Measurements from ENCODE around the gene RNF41.

Gene RNF41

DNA sequence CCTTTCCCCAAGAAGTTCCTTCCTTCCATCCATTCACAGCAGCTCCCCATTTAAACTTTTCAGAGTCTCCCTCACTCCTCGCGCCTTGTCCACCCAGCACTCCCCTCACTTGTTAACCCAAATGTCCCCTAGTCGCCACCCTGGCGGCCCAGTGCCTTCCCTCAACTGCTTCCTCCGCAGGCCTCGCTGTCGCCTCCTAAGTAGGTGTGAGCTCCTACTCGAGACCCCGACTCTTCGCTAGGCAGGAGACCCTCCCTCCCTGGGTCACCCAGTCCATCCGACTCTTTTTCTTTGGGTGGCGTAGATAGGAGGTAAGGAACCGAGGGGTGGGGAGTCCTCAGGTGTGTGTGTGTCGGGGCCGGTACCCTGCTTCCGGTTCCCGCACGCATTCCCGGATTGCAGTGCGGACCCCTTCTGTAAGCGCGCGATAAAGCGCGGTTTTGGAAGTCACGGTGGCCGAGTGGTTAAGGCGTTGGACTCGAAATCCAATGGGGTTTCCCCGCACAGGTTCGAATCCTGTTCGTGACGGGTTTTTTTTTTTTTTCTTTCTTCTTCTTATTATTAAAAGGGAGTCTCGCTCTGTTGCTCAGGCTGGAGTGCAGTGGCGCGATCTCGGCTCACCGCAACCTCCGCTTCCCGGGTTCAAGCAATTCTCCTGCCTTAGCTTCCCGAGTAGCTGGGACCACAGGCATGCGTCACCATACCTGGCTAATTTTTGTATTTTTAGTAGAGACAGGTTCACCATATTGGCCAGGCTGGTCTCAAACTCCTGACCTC is 31.6 kb downstream of the RNF41 start:
- in situ Hi-C loops (cut with HindIII; ENCODE audit: low pct_ligation_motif_present, low pct_unique_long_range_greater_than_20kb, low sequenced_read_pairs), result loop anchor here (5.0 kb wide), 1 partner anchor 73 kb away; the partner anchor contains the start of genes RPL41 and ZC3H10
- peak; percentile 93 for DNase-seq

DNA sequence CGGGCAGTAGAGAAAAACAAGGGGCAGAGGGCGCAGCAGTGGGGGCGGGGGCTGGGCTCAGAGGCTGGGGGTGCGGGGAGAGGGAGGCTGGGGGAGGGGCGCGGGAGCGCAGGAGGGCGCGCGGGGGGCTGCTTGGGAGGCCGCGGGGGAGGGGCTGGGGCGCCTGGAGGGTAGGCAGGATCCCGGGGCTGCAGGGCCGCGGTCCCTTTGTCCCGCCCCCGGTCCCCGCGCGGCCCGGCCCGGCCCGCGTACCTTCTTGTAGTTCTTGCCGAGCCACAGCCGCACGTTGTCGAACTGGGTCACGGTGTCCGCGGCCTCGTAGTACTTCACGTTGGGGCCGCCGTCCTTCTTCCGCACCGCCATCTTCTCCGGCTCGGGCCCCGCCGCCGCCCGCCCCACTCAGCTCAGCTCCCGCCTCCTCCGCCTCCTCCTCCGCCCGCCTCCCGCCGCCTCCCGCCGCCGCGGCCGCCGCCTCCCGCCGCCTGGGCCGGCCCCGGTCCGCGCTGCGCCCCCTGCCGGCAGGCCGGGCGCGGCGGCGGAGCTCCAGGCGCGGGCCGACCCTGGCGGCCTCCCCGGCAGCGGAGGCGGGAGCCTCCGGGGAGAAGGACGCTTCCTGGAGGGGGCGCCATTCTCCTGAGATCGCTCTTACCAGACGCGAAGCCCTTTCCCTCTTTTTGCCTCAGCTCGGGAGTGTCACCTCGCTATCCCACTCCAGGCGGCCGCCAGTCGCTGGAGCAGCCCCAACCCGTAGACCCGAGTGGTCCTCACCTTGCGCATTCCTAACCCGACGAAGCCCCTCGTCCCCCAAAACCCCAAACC is 32.4 kb downstream of the RNF41 start, which contains the start of gene SMARCC2:
SMARCC2 (minus strand) TSS at position 385 of the 819 bp plus-strand sequence; CDS start at position 363, 22 bp downstream.
- in situ Hi-C loops (cut with HindIII; ENCODE audit: low pct_ligation_motif_present, low pct_unique_long_range_greater_than_20kb, low sequenced_read_pairs), result loop anchor here (5.0 kb wide), 1 partner anchor 72 kb away; the partner anchor contains the start of genes RPL41 and ZC3H10
- peak; percentile 96 for DNase-seq

DNA sequence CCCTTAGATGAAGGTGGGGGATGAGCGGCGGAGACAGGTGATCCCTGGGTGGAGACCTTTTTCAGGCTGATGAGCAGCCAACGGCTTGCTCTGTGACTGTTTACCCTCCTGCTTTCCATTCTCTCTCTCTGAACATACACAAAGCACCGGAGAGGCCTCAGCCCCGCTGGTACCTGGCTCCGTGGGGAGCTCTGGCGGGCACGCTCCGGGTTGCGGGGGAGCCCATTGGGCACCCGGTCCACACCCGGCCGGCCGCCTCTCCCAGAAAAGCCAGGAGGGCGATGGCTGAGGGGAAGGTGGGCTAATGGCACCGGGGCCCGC is 33.0 kb downstream of the RNF41 start:
- no peak for DNase-seq
- in situ Hi-C loops (cut with HindIII; ENCODE audit: low pct_ligation_motif_present, low pct_unique_long_range_greater_than_20kb, low sequenced_read_pairs), result loop anchor here (5.0 kb wide), 1 partner anchor 71 kb away; the partner anchor contains the start of genes RPL41 and ZC3H10

DNA sequence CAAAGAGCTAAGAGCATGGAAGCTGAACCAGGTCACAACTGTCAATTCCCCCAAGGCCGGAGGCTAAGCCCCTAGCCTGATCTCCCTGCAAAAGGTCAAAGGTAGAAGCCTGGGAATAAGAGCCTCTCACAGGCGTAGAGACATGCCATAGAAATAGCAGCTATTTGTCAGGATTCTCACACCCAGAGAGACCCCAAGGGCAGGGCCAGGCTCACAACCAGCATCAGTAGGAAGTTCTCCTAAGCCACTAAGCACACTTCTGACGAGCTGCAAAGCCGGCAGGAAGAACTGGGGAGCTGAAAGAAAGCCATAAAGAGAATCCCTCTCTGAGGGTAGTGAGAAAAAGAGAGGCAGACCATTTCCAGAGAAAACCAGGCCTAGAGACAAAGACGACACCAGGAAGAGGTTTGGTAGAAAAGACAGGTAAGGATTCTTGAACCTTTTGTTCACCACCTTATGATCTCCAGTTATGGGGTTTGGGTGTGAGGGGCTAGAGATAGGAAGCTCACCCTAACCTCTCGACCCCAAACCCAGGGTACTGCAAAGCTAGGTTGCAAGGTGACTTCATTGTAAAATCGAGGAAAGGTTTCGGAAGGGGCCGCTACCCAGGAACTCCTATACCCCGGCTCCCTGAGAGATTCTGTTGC is 33.5 kb downstream of the RNF41 start:
- DNase-seq, result no peak
- in situ Hi-C loops (cut with HindIII; ENCODE audit: low pct_ligation_motif_present, low pct_unique_long_range_greater_than_20kb, low sequenced_read_pairs), result loop anchor here (5.0 kb wide), 1 partner anchor 71 kb away; the partner anchor contains the start of genes RPL41 and ZC3H10

DNA sequence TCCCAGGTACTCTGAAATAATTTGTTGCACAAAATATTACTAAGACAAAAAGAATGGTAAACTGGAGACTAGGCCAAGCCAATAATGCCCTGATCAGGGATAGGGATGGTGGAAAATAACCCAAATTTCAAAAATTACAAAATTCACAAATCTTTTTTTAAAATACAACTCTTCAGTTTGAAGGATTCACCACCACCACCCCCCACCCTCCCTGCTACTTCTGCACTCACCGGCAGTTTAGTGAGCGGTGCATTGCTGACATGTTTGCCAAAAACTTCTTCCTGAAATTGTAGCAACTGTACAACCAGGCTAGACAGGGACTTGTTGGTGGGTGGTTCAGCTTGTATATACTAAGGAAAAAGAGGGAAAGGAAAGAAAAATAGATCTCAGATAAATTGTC is 34.8 kb downstream of the RNF41 start:
- in situ Hi-C loops (cut with HindIII; ENCODE audit: low pct_ligation_motif_present, low pct_unique_long_range_greater_than_20kb, low sequenced_read_pairs), result loop anchor here (5.0 kb wide), 1 partner anchor 70 kb away; the partner anchor contains the start of genes RPL41 and ZC3H10
- DNase-seq, result no peak

DNA sequence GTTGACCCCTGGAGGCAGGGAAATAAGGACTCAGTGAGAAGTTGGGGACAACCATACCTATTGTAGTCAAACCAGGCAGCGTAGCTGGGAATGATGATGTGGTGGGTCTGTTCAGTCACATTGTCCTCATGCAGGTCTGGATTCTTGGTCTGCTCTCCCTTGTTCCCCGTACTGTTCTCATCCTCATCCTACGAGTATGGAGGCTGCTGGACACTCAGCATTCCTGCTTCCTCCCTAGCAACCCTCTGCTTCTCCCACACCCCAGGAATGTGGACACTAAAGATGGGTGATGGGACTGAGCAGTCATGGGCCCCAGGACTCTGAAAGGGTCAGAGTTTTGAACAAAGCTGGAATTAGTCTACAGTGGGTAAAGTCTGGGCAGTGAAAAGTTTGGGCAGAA is 43.4 kb downstream of the RNF41 start:
- DNase-seq, result no peak
- in situ Hi-C loops (cut with HindIII; ENCODE audit: low pct_ligation_motif_present, low pct_unique_long_range_greater_than_20kb, low sequenced_read_pairs), result no loop called here

DNA sequence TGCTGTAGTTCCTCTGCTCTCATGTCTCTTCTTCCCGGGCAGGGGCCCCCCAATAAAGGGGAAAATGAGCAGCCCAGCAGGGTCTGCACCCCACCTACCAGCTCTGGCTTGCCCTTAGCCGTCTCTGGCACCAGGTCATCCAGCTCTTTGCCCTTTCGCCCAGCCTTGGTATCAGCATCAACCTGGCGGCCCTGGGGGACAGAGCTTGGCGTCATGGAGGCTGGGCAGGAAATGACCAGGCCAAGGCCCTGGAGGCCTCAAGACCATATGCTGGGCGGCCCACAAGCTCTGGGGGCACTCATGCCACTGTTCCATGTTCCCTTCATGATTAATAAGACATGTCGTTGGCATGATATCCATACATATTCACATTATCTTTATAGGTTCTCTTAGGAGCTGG is 48.9 kb downstream of the RNF41 start:
- in situ Hi-C loops (cut with HindIII; ENCODE audit: low pct_ligation_motif_present, low pct_unique_long_range_greater_than_20kb, low sequenced_read_pairs), result no loop called here
- no peak for DNase-seq

DNA sequence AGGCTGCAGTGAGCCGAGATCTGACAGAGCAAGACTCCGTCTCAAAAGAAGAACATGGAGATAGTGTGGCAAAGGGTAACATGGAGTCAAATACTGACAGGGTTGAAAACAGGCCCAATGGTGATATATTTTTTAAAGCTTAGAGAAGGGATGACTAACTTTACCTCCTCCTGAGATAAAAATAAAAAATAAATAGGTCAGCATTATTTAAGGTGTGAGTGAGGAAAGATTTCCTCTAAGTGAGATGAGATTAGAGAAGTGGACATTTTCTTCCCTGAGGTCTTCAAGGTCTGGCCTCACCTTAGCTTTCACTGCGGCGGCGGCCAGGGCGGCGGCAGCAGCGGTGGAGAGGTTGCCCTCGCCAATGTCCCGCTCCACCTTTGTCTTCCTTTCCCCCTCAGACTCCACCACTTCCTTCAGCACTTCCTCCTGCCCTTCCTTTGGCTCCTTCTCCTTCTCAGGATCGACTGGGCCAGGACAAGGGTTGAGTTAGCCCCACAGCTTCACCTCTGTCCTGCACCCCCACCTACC is 52.4 kb downstream of the RNF41 start:
- in situ Hi-C loops (cut with HindIII; ENCODE audit: low pct_ligation_motif_present, low pct_unique_long_range_greater_than_20kb, low sequenced_read_pairs), result no loop called here

DNA sequence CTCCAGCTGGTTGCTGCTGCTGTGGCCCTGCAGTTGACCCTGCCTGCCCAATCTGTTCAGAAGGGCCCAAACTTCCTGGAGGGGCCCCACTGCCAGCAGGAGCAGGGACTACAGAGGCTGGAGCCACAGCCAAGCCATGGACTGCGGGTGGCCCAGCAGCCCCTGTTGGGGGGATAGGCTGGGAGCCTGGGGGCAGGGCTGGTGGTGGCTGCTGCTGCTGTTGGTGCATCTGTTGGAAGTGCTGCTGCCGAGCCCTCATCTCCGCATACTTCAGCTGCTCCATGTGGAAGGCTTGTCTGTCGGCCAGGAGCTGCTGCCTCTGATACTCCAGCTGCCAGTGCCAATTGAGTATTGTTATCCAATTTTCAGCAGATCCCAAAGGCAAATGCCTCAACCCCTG is 56.4 kb downstream of the RNF41 start:
- DNase-seq, result no peak
- in situ Hi-C loops (cut with HindIII; ENCODE audit: low pct_ligation_motif_present, low pct_unique_long_range_greater_than_20kb, low sequenced_read_pairs), result no loop called here

More for the DNA sequence above, 52.4 kb downstream of the RNF41 start:
- no peak for DNase-seq

DNA sequence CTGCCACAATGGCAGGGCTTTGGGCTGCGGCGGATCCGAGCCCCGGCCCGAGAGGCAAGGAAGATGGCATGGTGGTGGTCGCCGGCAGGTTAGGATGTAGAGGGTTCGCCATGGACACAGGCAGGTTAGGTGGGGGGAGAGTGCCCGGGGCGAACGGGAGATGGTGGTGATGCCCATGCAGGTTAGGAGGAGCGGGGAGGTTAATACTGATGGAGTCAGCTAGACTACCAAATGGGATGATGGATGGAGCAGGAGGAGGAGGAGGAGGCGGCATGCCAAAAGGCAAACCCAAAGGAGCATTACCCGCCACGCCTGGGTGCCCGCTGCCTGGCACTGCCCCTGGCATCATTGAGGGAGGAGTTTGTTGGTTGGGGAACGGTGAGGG is 57.4 kb downstream of the RNF41 start:
- DNase-seq, result no peak
- in situ Hi-C loops (cut with HindIII; ENCODE audit: low pct_ligation_motif_present, low pct_unique_long_range_greater_than_20kb, low sequenced_read_pairs), result no loop called here

DNA sequence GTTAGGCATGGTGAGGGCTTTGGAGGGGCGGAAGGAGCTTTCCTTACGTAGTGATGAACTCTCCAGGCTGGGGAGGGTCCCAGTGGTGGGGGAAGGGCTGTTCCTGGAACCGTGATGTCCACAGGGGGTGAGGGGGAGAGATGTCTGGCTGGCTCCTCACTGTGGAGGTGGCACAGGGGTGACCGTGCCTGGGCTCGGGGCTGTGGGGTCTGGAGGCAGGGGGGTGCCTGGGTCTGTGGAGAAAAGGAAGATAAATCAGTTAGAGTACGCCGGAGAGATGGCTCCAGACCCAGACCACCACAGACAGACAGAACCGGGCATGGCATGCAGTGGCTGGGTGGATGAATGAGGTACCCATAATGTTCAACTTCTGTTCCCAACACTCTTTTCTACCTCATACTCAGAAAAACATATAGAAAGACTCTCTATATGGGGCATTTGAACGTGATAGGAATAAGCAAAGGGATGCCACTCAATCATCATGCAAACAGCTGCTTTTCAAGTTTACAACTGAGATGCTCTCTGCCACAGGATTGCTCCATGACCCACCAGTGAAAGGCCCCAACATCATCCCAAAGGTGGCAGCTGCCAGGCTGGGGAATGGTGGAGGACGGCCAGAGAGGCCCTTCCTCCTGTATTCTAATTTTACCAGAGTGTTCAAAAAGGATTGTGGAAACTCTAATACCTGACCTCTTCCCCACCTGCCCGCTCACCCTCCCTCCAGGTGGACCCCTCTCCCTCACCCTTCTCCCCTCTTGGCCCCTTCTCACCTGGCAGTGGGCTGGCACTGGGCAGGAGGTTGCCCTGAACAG is 58.0 kb downstream of the RNF41 start:
- no peak for DNase-seq
- in situ Hi-C loops (cut with HindIII; ENCODE audit: low pct_ligation_motif_present, low pct_unique_long_range_greater_than_20kb, low sequenced_read_pairs), result no loop called here

DNA sequence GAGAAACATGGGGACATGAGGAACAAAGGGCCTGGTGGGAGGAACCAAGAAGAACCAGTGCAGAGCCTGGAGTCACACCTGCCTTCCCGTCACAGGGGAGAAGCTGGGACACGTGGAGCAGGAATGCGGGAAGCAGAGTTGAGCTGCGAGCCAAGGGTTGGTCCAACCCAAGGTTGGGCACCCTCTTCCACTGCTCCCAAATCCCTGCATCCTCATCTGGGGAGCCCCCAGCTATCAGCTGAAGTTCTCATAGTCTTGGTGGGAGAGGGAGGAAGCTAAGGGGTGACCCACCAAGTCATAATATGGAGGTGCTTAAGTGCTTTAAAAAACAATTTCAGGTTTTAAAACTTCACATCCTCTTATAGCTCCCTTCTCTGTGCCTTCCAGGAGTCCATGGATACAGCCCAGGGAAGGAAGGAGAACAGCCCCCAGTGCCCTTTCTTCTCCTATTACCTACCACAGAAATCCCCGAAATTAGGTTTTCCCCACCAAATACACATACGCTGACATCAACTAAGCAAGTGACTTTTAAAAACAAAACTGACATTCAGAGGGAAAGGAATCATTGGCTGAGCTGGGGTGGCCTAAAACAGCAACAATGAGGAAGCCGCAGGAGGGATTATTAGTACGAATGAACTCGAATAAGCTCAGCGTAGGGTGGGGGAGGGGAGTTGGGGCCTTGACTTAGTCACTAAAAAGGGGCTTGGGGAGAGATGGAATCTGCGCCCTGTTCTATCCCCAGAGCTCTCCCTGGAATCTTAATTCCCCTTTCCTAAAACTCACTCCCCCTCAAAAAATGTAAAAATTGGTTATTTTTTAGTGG is 59.0 kb downstream of the RNF41 start:
- DNase-seq, result no peak
- in situ Hi-C loops (cut with HindIII; ENCODE audit: low pct_ligation_motif_present, low pct_unique_long_range_greater_than_20kb, low sequenced_read_pairs), result no loop called here

DNA sequence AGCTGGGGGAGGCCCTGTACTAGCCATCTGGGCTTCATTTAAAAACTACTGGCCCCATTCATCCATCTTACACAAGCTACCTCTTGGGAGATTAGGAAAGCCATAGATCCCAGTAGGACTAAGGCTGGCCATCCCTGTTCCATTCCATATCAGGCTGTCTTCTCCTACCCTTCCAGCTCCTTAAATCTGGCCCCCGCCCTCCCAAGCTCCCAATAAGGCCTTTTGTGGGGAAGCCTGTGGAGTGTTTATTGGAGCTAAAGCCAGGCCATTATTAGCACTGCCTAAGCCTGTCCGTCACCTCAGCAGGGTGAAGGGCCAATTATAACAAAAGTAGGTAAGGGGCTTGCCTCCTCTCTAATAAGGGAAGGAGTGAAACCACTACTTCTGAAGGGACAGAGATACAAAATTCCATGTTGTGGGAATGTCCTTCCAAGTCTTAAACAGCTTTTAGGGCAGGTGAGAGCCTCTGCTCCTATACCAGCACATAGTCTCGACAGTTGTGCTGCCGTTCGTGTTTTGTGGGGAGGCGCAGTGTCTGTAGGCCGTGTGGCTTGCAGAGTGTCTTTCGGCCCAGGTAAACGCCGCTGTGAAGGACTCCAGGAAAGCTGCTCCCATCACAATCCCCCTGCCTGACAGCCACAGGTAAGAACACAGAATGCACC is 59.9 kb downstream of the RNF41 start:
- in situ Hi-C loops (cut with HindIII; ENCODE audit: low pct_ligation_motif_present, low pct_unique_long_range_greater_than_20kb, low sequenced_read_pairs), result no loop called here
- no peak for DNase-seq

DNA sequence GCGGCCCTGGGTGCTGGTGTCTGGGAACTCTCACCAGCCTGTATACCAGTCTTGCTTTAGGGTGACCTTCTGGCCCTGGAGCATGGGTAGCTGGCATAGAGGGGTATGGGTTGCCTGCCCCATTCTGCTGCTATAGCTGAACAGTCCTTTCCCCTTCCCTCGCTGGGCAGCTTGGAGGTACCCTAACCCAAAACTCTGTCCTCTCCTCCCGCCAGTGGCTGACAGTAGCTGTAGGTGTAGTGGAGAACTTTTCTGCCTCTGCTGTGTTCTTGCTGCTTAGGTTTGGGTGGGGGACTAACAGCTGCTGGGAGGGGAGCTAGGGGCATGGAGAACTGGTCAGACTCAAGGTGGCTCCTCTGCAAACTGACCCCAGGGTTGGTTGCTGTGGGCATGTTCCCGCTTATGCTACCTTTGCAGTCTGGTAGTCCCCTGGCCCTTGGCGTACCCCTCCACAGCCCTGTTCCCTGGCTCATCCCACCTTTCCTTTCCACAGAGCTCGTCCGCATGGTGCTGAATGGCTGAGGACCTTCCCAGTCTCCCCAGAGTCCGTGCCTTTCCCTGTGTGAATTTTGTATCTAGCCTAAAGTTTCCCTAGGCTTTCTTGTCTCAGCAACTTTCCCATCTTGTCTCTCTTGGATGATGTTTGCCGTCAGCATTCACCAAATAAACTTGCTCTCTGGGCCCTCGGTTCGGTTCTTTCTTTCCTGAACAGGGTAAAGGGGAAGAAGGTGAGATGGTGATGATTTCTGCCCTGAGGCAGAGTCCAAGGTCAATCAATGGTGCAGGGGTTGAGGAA is 60.6 kb downstream of the RNF41 start:
- in situ Hi-C loops (cut with HindIII; ENCODE audit: low pct_ligation_motif_present, low pct_unique_long_range_greater_than_20kb, low sequenced_read_pairs), result no loop called here
- no peak for DNase-seq

DNA sequence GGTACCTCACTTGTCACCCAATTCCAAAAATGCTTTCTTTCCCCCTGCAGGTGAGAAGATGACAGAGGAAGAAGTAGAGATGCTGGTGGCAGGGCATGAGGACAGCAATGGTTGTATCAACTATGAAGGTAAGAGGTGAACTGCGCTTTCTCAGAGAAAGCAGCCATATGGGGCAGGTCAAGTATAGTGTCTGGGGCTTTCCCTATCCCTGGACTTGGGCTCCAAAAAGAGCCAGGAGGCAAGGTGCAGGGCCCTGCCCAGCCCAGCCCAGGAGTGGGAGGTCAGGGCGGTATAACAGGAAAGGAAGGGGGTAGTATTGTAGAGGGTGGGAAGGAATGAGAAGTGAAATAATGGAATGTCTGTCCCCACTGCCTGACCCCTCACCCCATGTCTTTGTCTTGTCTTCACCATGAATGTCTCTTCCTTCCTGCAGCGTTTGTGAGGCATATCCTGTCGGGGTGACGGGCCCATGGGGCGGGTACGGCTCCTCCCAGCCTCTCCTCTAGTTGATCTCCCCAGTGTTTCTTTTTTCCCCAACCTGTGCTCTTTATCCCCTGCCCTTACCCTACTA is 61.4 kb downstream of the RNF41 start:
- in situ Hi-C loops (cut with HindIII; ENCODE audit: low pct_ligation_motif_present, low pct_unique_long_range_greater_than_20kb, low sequenced_read_pairs), result no loop called here
- no peak for DNase-seq

All from ACHN (cell line).